ENCODE results near the gene RPH3AL.
"Not testable (repeated sequence)": the region's sequence is repeated elsewhere in the genome, so short reads cannot be mapped to it uniquely, and the experiment has no call there.

Gene RPH3AL

GRCh38 chr17:228951-229708 lies 123.5 kb downstream of the RPH3AL start:
- no peaks in the 10 kb centered on the region for H3K27me3 Mint-ChIP-seq
- H3K27ac Mint-ChIP-seq, result no peak overlapping the region
- no peaks in the 10 kb centered on the region for H3K36me3 Mint-ChIP-seq
- no peak overlapping the region for H3K4me3 Mint-ChIP-seq
- no peaks in the 10 kb centered on the region for H3K4me1 Mint-ChIP-seq (ENCODE audit: low read depth)
- H3K9me3 Mint-ChIP-seq (ENCODE audit: low read depth), result no peaks in the 10 kb centered on the region

- Mint-ChIP-seq H3K27ac (no peak overlapping the region), H3K4me3 (no peak overlapping the region), H3K27me3 (no peaks in the 10 kb centered on the region), H3K36me3 (no peaks in the 10 kb centered on the region), H3K4me1 (ENCODE audit: low read depth) (no peaks in the 10 kb centered on the region), H3K9me3 (ENCODE audit: low read depth) (no peaks in the 10 kb centered on the region)
Measured at GRCh38 chr17:227946-228615, 124.5 kb downstream of the RPH3AL start.

- Mint-ChIP-seq H3K27ac (no peak overlapping the region), H3K9me3 (ENCODE audit: low read depth) (no peaks in the 10 kb centered on the region), H3K4me1 (ENCODE audit: low read depth) (no peaks in the 10 kb centered on the region), H3K27me3 (no peaks in the 10 kb centered on the region), H3K36me3 (no peaks in the 10 kb centered on the region), H3K4me3 (no peak overlapping the region)
Measured at GRCh38 chr17:227078-227945, 125.3 kb downstream of the RPH3AL start.

GRCh38 chr17:226108-227077 lies 126.2 kb downstream of the RPH3AL start:
- H3K36me3 Mint-ChIP-seq, result no peaks in the 10 kb centered on the region
- no peak overlapping the region for H3K27ac Mint-ChIP-seq
- no peaks in the 10 kb centered on the region for H3K9me3 Mint-ChIP-seq (ENCODE audit: low read depth)
- H3K27me3 Mint-ChIP-seq, result no peaks in the 10 kb centered on the region
- H3K4me3 Mint-ChIP-seq, result no peak overlapping the region
- H3K4me1 Mint-ChIP-seq (ENCODE audit: low read depth), result no peaks in the 10 kb centered on the region

GRCh38 chr17:225551-225950 lies 127.1 kb downstream of the RPH3AL start:
- Mint-ChIP-seq H3K27me3 (no peaks in the 10 kb centered on the region), H3K4me1 (ENCODE audit: low read depth) (no peaks in the 10 kb centered on the region), H3K27ac (no peak overlapping the region), H3K36me3 (no peaks in the 10 kb centered on the region), H3K9me3 (ENCODE audit: low read depth) (no peaks in the 10 kb centered on the region), H3K4me3 (no peak overlapping the region)

- not testable (repeated sequence) for H3K4me1 Mint-ChIP-seq (ENCODE audit: low read depth); H3K36me3 Mint-ChIP-seq; H3K27ac Mint-ChIP-seq; H3K9me3 Mint-ChIP-seq (ENCODE audit: low read depth); H3K27me3 Mint-ChIP-seq; H3K4me3 Mint-ChIP-seq
Measured at GRCh38 chr17:224576-224975, 128.0 kb downstream of the RPH3AL start.

GRCh38 chr17:223723-224471 lies 128.7 kb downstream of the RPH3AL start:
- no peaks in the 10 kb centered on the region for H3K9me3 Mint-ChIP-seq (ENCODE audit: low read depth)
- no peaks in the 10 kb centered on the region for H3K27me3 Mint-ChIP-seq
- H3K4me3 Mint-ChIP-seq, result no peak overlapping the region
- H3K36me3 Mint-ChIP-seq, result no peaks in the 10 kb centered on the region
- no peak overlapping the region for H3K27ac Mint-ChIP-seq
- no peaks in the 10 kb centered on the region for H3K4me1 Mint-ChIP-seq (ENCODE audit: low read depth)

- H3K36me3 Mint-ChIP-seq, result no peaks in the 10 kb centered on the region
- no peaks in the 10 kb centered on the region for H3K4me1 Mint-ChIP-seq (ENCODE audit: low read depth)
- H3K9me3 Mint-ChIP-seq (ENCODE audit: low read depth), result no peaks in the 10 kb centered on the region
- H3K4me3 Mint-ChIP-seq, result no peak overlapping the region
- H3K27me3 Mint-ChIP-seq, result no peaks in the 10 kb centered on the region
- H3K27ac Mint-ChIP-seq, result no peak overlapping the region
Measured at GRCh38 chr17:222172-222571, 130.4 kb downstream of the RPH3AL start.

- Mint-ChIP-seq H3K4me1 (ENCODE audit: low read depth) (no peaks in the 10 kb centered on the region), H3K27me3 (no peaks in the 10 kb centered on the region), H3K36me3 (no peaks in the 10 kb centered on the region), H3K4me3 (no peak overlapping the region), H3K9me3 (ENCODE audit: low read depth) (no peaks in the 10 kb centered on the region), H3K27ac (no peak overlapping the region)
Measured at GRCh38 chr17:219696-220095, 132.9 kb downstream of the RPH3AL start.

GRCh38 chr17:218432-219110 lies 134.0 kb downstream of the RPH3AL start:
- no peak overlapping the region for H3K4me3 Mint-ChIP-seq
- no peaks in the 10 kb centered on the region for H3K36me3 Mint-ChIP-seq
- no peaks in the 10 kb centered on the region for H3K4me1 Mint-ChIP-seq (ENCODE audit: low read depth)
- H3K27me3 Mint-ChIP-seq, result no peaks in the 10 kb centered on the region
- H3K27ac Mint-ChIP-seq, result no peak overlapping the region
- H3K9me3 Mint-ChIP-seq (ENCODE audit: low read depth), result no peaks in the 10 kb centered on the region

GRCh38 chr17:216625-217024 lies 136.0 kb downstream of the RPH3AL start:
- Mint-ChIP-seq H3K27ac (no peak overlapping the region), H3K4me1 (ENCODE audit: low read depth) (no peaks in the 10 kb centered on the region), H3K9me3 (ENCODE audit: low read depth) (no peaks in the 10 kb centered on the region), H3K27me3 (no peaks in the 10 kb centered on the region), H3K36me3 (peaks cover 5% of the 10 kb centered on the region), H3K4me3 (no peak overlapping the region)

- not testable (repeated sequence) for H3K36me3 Mint-ChIP-seq; H3K9me3 Mint-ChIP-seq (ENCODE audit: low read depth); H3K27me3 Mint-ChIP-seq; H3K27ac Mint-ChIP-seq; H3K4me1 Mint-ChIP-seq (ENCODE audit: low read depth); H3K4me3 Mint-ChIP-seq
Measured at GRCh38 chr17:215563-216478, 136.8 kb downstream of the RPH3AL start.

Measured in activated naive CD8-positive, alpha-beta T cell (primary cell).